OCI-LY3 (cell line): ENCODE measurements around the gene CYBC1.

Experiments used
- H2AFZ ChIP-seq: fragments of 200-600, 300-600 bp; shearing (Covaris generic); 2 replicates; pipeline ENCODE4 v1.6.0; 2014; ENCODE audit warnings: antibody characterized with exemption, low read depth, low read length
- H3K27ac ChIP-seq: fragments of 200-600, 300-600 bp; sonication (generic); 2 replicates; pipeline ENCODE4 v1.5.1; 2014; ENCODE audit warnings: mild to moderate bottlenecking, low read length, moderate library complexity, mixed read lengths
- H3K27me3 ChIP-seq: fragments of 200-600, 300-600 bp; sonication (generic); 2 replicates; pipeline ENCODE4 v1.6.1; 2014; ENCODE audit warnings: low read depth, low read length, mixed read lengths
- H3K36me3 ChIP-seq: fragments of 200-600, 300-600 bp; sonication (generic); replicated peaks from 2 replicates; pipeline ENCODE3; 2014; ENCODE audit warnings: low read depth, low read length, mixed read lengths
- H3K4me1 ChIP-seq: fragments of 300-600, 200-600 bp; sonication (generic); 2 replicates; pipeline ENCODE4 v1.6.1; 2014; ENCODE audit warnings: low read length, mixed read lengths
- H3K4me2 ChIP-seq: fragments of 200-600, 300-600 bp; sonication (generic); 2 replicates; pipeline ENCODE4 v1.6.1; 2014; ENCODE audit warnings: low read length, mixed read lengths
- H3K4me3 ChIP-seq: fragments of 300-600, 200-600 bp; sonication (generic); 2 replicates; pipeline ENCODE4 v1.5.1; 2014; ENCODE audit warnings: antibody characterized with exemption, mild to moderate bottlenecking, low read length, moderate library complexity
- H3K79me2 ChIP-seq: fragments of 300-600, 200-600 bp; shearing (Covaris generic); 2 replicates; pipeline ENCODE4 v1.6.1; 2014; ENCODE audit warnings: mild to moderate bottlenecking, low read length, mixed read lengths
- H3K9ac ChIP-seq: fragments of 300-600, 200-600 bp; shearing (Covaris generic); 2 replicates; pipeline ENCODE4 v1.6.0; 2014; ENCODE audit warnings: mild to moderate bottlenecking, low read length, moderate library complexity
- H3K9me3 ChIP-seq: fragments of 200-600, 300-600 bp; shearing (Covaris generic); 2 replicates; pipeline ENCODE4 v1.6.1; 2014; ENCODE audit warnings: low read length, mixed read lengths; ENCODE audit not compliant: insufficient read depth
- H4K20me1 ChIP-seq: fragments of 200-600, 300-600 bp; sonication (generic); 2 replicates; pipeline ENCODE4 v1.6.1; 2016; ENCODE audit warnings: low read length, mixed read lengths; ENCODE audit not compliant: insufficient read depth
- EZH2phosphoT487 ChIP-seq: fragments of 200-600 bp; shearing (Covaris generic); IDR thresholded peaks from 2 replicates; pipeline ENCODE4 v1.6.1; 2018; ENCODE audit warnings: antibody characterized with exemption, mixed run types, low read depth
- TF ChIP-seq, protein P1 (sequence below): fragments of 200-600, 300-600 bp; sonication (generic); IDR thresholded peaks from 2 replicates; pipeline ENCODE4 v1.5.1; 2014; ENCODE audit warnings: antibody characterized with exemption, low read length, low read depth

CYBC1 gene

GRCh38 chr17:82400830-82401229 is 49.7 kb downstream of the CYBC1 start:
- peak overlapping the region; percentile 47 for H3K9ac ChIP-seq

GRCh38 chr17:82400206-82400605 is 50.3 kb downstream of the CYBC1 start:
- no peak overlapping the region for H3K9ac ChIP-seq
- peaks cover 22% of the 10 kb centered on the region for H3K4me1 ChIP-seq
- no peaks in the 10 kb centered on the region for H3K27me3 ChIP-seq
- H3K9me3 ChIP-seq: no peaks in the 10 kb centered on the region
- H3K79me2 ChIP-seq: no peaks in the 10 kb centered on the region
- no peaks in the 10 kb centered on the region for H4K20me1 ChIP-seq
- TF ChIP-seq EZH2phosphoT487: no peak
- TF ChIP-seq, protein P1, sequence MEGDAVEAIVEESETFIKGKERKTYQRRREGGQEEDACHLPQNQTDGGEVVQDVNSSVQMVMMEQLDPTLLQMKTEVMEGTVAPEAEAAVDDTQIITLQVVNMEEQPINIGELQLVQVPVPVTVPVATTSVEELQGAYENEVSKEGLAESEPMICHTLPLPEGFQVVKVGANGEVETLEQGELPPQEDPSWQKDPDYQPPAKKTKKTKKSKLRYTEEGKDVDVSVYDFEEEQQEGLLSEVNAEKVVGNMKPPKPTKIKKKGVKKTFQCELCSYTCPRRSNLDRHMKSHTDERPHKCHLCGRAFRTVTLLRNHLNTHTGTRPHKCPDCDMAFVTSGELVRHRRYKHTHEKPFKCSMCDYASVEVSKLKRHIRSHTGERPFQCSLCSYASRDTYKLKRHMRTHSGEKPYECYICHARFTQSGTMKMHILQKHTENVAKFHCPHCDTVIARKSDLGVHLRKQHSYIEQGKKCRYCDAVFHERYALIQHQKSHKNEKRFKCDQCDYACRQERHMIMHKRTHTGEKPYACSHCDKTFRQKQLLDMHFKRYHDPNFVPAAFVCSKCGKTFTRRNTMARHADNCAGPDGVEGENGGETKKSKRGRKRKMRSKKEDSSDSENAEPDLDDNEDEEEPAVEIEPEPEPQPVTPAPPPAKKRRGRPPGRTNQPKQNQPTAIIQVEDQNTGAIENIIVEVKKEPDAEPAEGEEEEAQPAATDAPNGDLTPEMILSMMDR: no peak
- H3K4me2 ChIP-seq: no peak overlapping the region
- no peak overlapping the region for H3K27ac ChIP-seq
- no peak overlapping the region for H3K4me3 ChIP-seq
- H3K36me3 ChIP-seq: peaks cover 11% of the 10 kb centered on the region
- no peak overlapping the region for H2AFZ ChIP-seq

More at GRCh38 chr17:82400830-82401229, 49.7 kb downstream of the CYBC1 start:
- Histone ChIP-seq H3K9me3 (no peaks in the 10 kb centered on the region), H3K27me3 (no peaks in the 10 kb centered on the region), H3K27ac (no peak overlapping the region), H3K4me3 (peak overlapping the region; percentile 68), H3K79me2 (no peaks in the 10 kb centered on the region), H3K4me2 (peak overlapping the region; percentile 92), H4K20me1 (no peaks in the 10 kb centered on the region), H2AFZ (peak overlapping the region; percentile 42; the same call in 1 of the 2 replicates), H3K4me1 (peaks cover 22% of the 10 kb centered on the region), H3K36me3 (peaks cover 11% of the 10 kb centered on the region)
- TF ChIP-seq, protein P1: no peak
- TF ChIP-seq EZH2phosphoT487: no peak

GRCh38 chr17:82399601-82400101 is 50.9 kb downstream of the CYBC1 start:
- Histone ChIP-seq H3K36me3 (peaks cover 11% of the 10 kb centered on the region), H2AFZ (no peak overlapping the region), H3K27me3 (no peaks in the 10 kb centered on the region), H3K4me2 (no peak overlapping the region), H3K4me3 (no peak overlapping the region), H3K27ac (no peak overlapping the region), H3K9me3 (no peaks in the 10 kb centered on the region), H3K9ac (no peak overlapping the region), H3K79me2 (no peaks in the 10 kb centered on the region), H4K20me1 (no peaks in the 10 kb centered on the region), H3K4me1 (peaks cover 22% of the 10 kb centered on the region)
- no peak for TF ChIP-seq EZH2phosphoT487
- TF ChIP-seq, protein P1: no peak

- Histone ChIP-seq H2AFZ (no peak overlapping the region), H3K27ac (no peak overlapping the region), H3K9ac (no peak overlapping the region), H3K79me2 (no peaks in the 10 kb centered on the region), H4K20me1 (no peaks in the 10 kb centered on the region), H3K4me1 (peaks cover 22% of the 10 kb centered on the region), H3K4me3 (no peak overlapping the region), H3K27me3 (no peaks in the 10 kb centered on the region), H3K9me3 (no peaks in the 10 kb centered on the region), H3K36me3 (peaks cover 11% of the 10 kb centered on the region), H3K4me2 (no peak overlapping the region)
- no peak for TF ChIP-seq EZH2phosphoT487
- TF ChIP-seq, protein P1: no peak
These were observed 51.5 kb downstream of the CYBC1 start for GRCh38 chr17:82399041-82399441.
